IPS-11a (cell line): Measurements from ENCODE around the gene FHOD3.
"Not testable (repeated sequence)": the region's sequence is repeated elsewhere in the genome, so short reads cannot be mapped to it uniquely, and the experiment has no call there.

Source experiments
- H3K4me3 ChIP-seq: one replicate; pipeline ENCODE4 v1.5.1; 2013; ENCODE audit warnings: low read depth, low read length, control low read depth

FHOD3 gene

GRCh38 chr18:36535202-36535935 lies 237.9 kb downstream of the FHOD3 start:
- H3K4me3 ChIP-seq = no peak overlapping the region

DNA sequence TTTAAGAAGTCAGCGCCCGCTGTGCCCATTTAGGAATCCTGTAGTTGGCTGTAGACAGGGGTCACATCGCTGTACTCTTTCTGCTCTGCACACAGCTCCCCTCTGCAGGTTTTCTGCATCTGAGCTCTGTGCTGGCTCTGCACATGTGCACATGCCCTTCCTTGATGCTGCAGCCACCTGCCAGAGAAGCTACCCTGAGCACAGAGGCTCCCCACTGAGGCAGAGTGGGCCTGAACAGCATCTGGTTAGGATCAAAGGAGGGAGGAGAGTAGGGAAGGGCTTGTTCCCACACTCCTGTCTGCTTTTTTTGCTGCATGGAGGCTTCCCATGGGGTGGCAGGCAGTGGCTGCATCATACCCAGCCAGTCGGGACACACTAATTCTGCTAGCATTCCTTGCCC lies 238.9 kb downstream of the FHOD3 start:
- no peak overlapping the region for H3K4me3 ChIP-seq

DNA sequence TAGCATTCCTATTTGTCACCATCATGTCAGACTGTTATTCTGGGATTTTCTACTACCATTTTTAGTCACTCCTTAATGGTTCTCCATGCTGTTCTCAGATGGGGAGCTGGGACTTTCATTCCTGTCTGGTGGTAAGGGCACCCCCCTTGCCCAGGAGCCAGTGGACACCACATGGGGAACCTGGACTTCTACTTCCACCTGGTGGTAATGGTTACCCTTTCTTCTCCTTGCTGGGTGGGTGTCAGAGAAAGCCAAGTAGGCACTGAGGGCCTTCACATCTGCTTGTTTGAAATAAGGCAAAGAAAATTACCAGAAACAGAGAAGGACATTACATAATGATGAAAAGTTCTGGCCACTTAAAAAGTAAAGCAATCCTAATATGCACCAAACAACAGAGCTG lies 239.8 kb downstream of the FHOD3 start:
- H3K4me3 ChIP-seq = no peak overlapping the region

- no peak overlapping the region for H3K4me3 ChIP-seq
Measured at GRCh38 chr18:36539674-36540231, 242.2 kb downstream of the FHOD3 start.

GRCh38 chr18:36543030-36543429 lies 245.5 kb downstream of the FHOD3 start:
- H3K4me3 ChIP-seq = no peak overlapping the region

DNA sequence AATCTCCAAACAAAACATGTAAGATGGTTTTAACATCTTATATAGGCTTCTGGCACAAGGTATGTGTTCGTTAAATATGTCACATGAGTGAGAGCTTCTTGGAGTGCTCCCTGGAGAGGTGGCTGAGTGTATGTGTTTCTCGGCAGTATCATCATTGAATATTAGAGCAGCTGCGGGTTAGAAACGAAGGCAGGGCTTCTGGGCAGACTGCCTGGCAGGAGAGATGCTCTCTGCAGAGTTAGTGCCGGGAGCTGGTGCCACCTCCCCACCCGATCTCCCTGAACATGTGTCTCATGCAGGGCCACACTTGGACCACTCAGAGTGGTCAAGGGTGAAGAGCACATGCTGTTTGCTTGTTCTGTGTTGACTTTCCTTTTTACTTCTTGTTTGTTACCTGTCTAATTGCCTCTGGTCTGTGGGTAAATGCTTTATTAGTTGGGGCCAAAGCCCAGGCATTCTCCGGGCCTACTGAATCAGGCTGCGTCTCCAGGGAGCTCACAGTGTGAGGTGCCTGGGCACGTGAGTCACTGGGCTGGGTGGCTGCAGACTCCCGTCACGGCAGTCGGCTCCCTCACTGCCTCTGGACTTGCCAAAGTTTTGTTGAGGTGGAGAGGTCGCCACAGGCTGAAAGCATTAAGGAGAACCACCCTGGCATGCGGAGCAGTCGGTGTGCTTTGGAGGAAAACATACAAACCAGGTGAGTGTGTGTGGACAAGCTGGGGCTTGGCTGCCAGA lies 246.6 kb downstream of the FHOD3 start:
- no peak overlapping the region for H3K4me3 ChIP-seq

GRCh38 chr18:36545821-36546427 lies 248.4 kb downstream of the FHOD3 start:
- no peak overlapping the region for H3K4me3 ChIP-seq

DNA sequence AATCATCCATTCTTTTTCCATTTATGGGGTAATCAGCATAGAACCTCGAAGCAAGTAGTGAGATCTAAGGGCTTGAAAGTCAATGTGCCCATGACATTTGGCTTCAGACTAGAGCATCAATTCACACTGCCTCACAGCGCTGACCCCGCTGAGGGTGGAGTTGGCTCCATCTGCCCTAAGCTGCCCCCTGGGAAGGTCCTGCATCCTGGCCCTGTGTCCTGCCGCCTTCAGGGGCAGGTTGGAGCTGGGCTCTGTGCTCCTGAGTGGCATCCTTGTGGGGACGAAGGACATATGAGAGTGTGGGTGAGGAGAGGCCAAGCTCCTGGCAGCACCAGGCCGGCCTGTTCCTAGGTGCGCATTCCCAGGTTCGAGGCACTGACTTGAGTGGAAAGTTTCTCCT lies 249.4 kb downstream of the FHOD3 start:
- H3K4me3 ChIP-seq = no peak overlapping the region

DNA sequence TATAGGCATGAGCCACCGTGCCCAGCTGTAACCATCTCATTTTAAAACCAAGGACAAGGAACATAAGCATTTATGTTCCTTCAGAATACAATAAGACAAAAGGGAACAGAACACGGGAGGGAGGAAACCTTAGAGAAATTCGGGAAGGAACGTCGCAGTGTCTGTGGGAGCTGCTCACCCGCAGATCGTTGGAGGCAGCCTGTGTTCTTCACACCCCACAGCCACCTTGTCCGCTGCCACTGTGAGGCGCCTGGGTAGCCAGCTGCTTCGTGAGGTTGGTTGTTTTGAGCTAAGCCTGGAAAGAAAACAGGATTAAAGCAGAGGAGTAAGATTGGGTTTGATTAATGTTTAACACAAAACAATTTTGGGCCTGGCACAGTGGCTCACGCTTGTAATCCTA lies 250.0 kb downstream of the FHOD3 start:
- no peak overlapping the region for H3K4me3 ChIP-seq

GRCh38 chr18:36551274-36551673 lies 253.8 kb downstream of the FHOD3 start:
- H3K4me3 ChIP-seq = not testable (repeated sequence)

GRCh38 chr18:36558234-36558633 lies 260.7 kb downstream of the FHOD3 start:
- H3K4me3 ChIP-seq = no peak overlapping the region

GRCh38 chr18:36559149-36559857 lies 261.8 kb downstream of the FHOD3 start:
- H3K4me3 ChIP-seq = no peak overlapping the region

GRCh38 chr18:36560187-36560586 lies 262.7 kb downstream of the FHOD3 start:
- no peak overlapping the region for H3K4me3 ChIP-seq

DNA sequence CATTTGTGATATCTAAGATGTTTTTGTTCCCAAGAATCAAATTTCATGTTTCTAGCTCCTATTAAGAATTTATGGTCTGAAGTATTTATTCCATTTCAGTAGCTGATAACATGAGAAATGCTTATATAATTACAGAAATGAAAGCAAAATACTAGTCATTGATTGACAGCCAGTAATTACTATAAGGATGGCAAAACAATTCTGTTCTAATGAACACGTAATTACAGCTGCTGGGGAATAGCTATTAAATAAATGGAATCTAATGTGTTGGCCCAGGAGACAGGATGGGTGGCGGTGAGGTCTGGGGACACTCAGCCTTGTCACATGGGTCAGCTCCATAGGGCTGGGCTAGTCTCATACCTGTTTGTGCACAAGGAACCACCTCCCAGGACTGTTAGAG lies 263.5 kb downstream of the FHOD3 start:
- no peak overlapping the region for H3K4me3 ChIP-seq

DNA sequence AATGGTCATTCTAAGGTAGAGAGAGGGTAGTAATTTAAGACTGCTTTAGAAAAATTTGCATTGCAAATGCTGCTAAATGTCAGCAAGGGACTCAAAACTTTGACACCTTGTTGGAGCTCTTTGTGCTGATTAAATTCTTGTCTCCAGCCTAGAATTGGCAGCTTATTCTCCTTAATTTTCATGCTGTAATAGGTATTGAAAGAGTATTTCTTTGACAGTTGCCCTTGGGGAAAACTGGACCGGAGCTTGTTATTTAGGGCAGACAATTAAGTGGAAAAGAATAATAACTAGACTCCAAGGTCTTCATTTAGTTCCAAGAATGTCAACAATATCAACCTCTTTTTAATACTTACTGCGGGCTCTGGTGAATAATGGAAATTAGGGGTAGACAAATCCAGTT lies 267.3 kb downstream of the FHOD3 start:
- H3K4me3 ChIP-seq = no peak overlapping the region

- no peak overlapping the region for H3K4me3 ChIP-seq
Measured at GRCh38 chr18:36567800-36568199, 270.3 kb downstream of the FHOD3 start.

DNA sequence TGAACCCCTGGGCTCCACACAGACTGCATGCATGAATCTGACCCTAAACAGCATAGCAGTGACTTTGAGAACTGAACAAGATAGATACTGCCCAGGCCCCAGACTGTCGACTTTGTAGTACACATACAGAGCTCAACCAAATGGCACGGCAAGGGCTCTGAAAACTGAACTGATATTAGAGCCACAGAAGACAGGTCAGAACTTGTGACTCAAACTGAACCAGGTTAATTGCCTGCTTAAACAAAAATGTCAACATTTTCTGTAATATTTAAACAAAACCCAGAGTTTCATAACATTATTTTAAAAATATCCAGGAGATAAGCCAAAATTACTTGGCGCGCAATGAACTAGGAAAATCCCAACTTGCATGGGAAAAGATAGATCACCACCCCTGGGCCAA lies 271.0 kb downstream of the FHOD3 start:
- no peak overlapping the region for H3K4me3 ChIP-seq

DNA sequence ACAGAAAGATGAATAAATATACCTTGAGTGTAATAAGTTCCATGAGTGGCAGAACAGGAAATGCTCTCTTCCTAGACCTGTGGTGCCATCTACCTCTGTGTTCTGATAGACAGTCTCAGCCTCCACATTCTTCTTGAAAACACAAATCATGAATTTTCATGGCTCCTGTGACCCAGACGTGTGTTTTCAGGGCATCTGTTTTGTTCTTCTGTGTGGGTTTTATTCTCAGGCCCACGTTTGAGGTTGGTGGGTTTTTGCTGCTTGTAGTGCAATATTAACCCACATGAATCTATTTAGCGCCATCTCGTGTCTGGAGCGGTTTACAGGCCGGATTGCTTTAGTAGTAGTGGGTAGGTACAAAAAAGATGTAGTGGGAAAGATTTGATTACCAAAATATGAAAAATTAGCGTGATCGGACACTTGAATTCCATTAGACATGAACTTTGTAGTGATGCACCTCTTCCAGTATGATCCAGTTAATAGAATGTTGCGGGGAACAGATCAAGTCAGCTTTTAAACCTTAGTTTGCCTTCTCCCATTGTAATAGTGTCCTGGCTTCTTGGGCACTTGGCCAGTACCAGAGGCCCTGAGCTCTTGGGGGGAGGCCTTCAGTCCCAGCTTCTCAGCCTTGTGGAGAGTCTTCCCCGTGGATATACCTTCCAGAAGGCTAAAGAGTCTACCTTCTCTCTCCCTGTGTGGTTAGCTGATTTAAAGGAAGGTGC lies 274.8 kb downstream of the FHOD3 start:
- H3K4me3 ChIP-seq = no peak overlapping the region

- no peak overlapping the region for H3K4me3 ChIP-seq
Measured at GRCh38 chr18:36576339-36576738, 278.8 kb downstream of the FHOD3 start.

GRCh38 chr18:36578871-36579710 lies 281.6 kb downstream of the FHOD3 start:
- no peak overlapping the region for H3K4me3 ChIP-seq
